NCI-H1436 treated with DMSO at 0.1 percent for 48 hours (cell line): ENCODE data around the gene C2orf69.

Experiments used
- DNase-seq: peaks from one replicate; lab custom pipeline; 2025; lab: John Stamatoyannopoulos, UW

C2orf69 gene

GRCh38 chr2:199914372-199914958 is 3.4 kb downstream of the C2orf69 start:
- DNase-seq: no peak

DNA sequence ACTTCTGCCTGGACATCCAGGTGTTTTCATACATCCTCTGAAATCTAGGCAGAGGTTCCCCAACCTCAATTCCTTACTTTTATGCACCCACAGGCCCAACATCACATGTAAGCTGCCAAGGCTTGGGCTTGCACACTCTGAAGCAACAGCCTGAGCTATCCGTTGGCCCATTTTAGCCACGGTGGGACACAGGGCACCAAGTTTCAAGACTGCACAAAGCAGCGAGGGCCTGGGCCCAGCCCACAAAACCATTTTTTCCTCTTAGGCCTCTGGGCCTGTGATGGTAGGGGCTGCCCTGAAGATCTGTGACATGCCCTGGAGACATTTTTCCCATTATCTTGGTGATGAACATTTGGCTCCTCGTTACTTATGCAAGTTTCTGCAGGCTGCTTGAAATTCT is 5.9 kb downstream of the C2orf69 start:
- no peak for DNase-seq

GRCh38 chr2:199922856-199923255 is 11.8 kb downstream of the C2orf69 start:
- DNase-seq: no peak

GRCh38 chr2:199923924-199924323 is 12.8 kb downstream of the C2orf69 start:
- no peak for DNase-seq

GRCh38 chr2:199926806-199927205 is 15.7 kb downstream of the C2orf69 start:
- no peak for DNase-seq

GRCh38 chr2:199928226-199928625 is 17.1 kb downstream of the C2orf69 start:
- DNase-seq: no peak

GRCh38 chr2:199928626-199929025 is 17.5 kb downstream of the C2orf69 start:
- DNase-seq: no peak

GRCh38 chr2:199929262-199929661 is 18.2 kb downstream of the C2orf69 start:
- DNase-seq: no peak

- no peak for DNase-seq
Observed at GRCh38 chr2:199932312-199932855, 21.3 kb downstream of the C2orf69 start.

DNA sequence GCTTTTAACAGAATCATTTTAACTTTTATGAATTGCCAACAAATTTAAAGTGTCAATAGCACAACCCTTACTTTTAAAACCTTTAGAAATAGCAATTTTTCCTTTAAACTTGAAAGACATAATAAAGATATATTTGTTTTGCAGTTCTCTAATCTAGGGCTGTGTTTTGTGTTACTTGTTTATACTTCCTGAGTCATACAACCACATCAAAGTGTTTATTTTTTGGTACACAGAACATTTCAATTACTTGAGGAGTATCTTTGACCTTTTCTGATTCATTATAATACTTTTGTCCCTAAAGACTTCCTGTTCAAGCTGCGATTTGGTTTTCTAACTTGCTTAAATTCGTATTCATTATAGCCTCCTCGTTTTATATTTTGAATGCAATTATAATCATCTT is 22.4 kb downstream of the C2orf69 start:
- DNase-seq: no peak

- no peak for DNase-seq
Observed at GRCh38 chr2:199936554-199936953, 25.5 kb downstream of the C2orf69 start.

DNA sequence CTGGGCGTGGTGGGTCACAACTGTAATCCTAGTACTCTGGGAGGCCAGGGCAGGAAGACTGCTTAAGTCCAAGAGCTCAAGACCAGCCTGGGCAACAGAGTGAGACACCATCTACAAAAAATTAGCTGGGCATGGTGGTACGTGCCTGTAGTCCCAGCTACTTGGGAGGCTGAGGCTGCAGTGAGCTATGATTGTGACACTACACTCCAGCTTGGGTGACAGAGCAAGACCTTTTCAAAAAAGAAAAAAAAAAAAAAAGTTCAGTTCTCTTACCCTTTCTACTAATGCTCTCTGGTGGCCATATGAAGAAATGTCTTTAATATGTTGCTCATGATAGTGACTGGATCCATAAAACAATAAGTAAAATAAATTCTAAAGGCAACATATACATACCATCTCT is 29.3 kb downstream of the C2orf69 start:
- DNase-seq: no peak

DNA sequence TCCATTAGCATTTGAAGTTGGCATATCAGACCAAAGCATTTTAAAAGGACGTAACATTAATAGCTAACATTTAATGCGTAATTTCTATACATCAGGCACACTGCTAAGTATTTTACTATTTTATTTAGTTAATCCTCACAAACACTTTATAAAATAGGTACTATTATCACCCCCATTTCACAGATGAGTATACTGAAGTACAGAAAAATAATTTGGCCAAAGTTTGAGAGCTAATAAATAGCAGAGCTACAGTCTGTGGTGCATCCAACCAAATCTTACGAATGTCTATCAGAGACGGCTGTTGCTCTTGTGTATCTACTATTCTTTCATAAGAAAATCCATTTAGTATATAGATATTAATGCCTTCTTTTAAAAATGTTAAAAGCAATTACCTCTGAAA is 32.3 kb downstream of the C2orf69 start:
- no peak for DNase-seq

DNA sequence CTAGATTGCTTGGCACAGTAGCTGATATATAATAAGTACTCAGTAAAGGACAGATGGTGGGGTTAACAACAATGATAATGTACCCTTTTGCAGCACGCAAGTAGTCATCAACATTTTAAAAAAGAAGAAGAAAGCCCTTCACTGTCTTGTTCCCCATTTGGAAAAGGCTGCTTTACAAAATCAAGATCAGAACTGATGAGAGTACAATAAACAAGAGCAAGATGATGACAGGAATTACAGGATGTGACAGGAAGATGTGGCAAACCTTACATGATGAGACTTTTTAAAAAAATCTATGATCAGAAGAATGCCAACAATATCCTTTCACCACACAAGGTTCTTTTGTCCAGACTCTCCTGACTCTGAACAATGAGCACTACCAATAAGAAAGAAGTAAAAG is 35.1 kb downstream of the C2orf69 start:
- DNase-seq: no peak

DNA sequence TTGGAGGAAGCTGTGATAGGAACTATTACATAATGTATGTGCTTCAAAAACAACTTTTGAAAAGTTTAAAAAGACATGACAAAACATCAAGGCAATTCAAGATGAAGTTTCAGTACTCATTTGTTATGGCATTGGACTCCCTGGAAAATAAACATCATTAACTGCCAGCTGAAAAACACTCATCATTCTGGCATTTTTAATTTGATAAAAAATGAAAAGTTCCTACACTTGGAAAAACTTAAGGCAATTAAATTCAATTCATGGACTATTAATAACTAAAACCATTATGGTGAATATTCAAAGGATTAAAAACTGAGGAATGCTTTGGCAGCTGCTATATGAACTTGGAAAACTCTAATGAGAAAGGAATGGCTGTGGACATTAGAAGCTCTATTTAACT is 35.7 kb downstream of the C2orf69 start:
- no peak for DNase-seq

DNA sequence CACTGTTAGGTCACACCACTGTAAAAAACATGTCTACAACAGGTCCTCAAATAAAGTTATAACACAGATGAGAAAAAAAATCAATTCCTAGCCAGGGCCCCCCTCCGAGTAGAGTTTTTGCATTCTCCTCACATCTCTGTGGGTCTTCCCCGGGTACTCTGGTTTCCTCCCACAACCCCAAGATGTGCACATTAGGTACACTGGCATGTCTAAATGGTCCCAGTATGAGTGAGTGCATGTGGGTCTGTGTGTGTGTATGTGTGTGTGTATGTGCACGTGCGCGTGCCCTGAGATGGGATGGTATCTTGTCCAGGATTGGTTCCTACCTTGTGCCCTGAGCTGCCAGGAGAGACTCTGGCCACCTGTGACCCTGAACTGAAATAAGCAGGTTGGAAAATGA is 39.3 kb downstream of the C2orf69 start:
- DNase-seq: no peak

- DNase-seq: no peak
Observed at GRCh38 chr2:199951023-199951422, 39.9 kb downstream of the C2orf69 start.

- no peak for DNase-seq
Observed at GRCh38 chr2:199955007-199955338, 43.9 kb downstream of the C2orf69 start.

DNA sequence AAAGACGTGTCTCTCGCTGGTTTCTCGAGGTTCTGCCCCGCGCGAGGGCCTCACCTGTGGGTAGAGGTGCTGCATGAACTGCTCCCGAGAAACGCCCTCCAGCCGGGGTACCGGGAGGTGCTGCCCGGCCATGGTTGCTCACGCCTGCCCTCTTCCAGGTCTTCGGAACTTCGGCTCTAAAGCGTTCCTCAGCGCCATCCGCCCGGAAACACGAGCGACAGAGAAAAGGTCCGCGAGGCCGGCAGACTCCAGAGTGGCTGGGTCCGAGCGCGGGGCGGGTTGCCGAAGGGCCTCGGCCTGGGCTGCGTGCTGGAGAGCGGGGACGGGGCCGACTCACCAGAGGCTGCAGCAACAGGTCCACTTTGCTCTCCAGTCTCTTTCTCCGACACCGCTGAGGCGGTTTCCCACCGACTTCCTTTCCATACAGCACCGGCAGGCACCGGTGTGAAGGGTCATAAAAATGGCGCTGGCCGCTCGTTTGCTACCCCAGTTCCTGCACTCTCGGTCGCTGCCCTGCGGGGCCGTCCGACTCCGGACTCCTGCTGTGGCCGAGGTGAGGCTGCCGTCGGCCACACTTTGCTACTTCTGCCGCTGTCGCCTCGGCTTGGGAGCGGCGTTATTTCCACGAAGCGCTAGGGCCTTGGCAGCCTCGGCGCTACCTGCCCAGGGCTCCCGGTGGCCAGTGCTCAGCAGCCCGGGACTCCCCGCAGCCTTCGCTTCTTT is 44.4 kb downstream of the C2orf69 start, which contains the start of the genes MAIP1 and TYW5:
Gene MAIP1, plus strand, starts transcription at position 244 of the 723 bp plus-strand sequence. Its CDS starts 217 bp downstream, at position 461.
Gene TYW5, minus strand, starts transcription at position 153 of the 723 bp plus-strand sequence. Its CDS starts 21 bp downstream, at position 132.
- peak; percentile 31 for DNase-seq

DNA sequence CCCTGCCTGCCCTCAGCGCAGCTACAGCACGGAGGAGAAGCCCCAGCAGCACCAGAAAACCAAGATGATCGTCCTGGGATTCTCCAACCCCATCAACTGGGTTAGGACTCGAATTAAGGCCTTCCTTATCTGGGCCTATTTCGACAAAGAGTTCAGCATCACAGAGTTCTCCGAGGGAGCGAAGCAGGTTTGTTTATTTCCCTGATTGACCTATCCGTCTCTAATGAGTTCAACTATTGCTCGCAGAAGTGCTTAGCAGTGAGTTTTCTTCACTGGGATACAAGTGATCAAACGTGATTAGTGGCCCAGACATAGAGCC is 44.9 kb downstream of the C2orf69 start:
- no peak for DNase-seq

- DNase-seq: no peak
Observed at GRCh38 chr2:199958014-199958413, 46.9 kb downstream of the C2orf69 start.

DNA sequence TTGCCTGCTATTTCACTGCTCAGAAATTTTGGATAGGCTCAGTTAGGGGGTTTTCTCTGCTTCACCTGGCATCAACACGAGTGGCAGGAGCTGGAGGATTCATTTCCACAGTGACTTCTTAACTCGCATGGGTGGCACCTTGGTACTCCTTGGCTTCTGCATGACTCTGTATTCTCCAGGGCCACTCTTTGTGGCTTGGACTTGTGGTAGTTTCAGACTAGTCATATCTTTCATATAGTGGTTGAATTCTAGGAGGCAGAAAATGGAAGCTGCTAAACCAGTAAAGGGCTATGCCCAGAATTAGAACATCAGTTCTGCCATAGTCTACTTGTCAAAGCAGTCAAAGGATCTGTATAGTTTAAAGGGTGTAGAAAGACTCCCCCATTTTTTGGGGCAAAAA is 51.1 kb downstream of the C2orf69 start:
- no peak for DNase-seq

- no peak for DNase-seq
Observed at GRCh38 chr2:199966405-199966804, 55.3 kb downstream of the C2orf69 start.

- DNase-seq: no peak
Observed at GRCh38 chr2:199966976-199967375, 55.9 kb downstream of the C2orf69 start.
